Naive thymus-derived CD4-positive, alpha-beta T cell (primary cell): Measurements from ENCODE around the gene B4GALT1. TPM values are rescaled to one million over a fixed set of nuclear protein-coding genes. Genes with fewer than 3 reads are reported as not detected.

ENCODE experiments used
- ATAC-seq: fragments of 150-1000 bp; cut with Tn5 transposase; 2 replicates; pipeline ENCODE4 v1.10.0; 2021; ENCODE audit warnings: mild to moderate bottlenecking, moderate library complexity
- CTCF ChIA-PET: fragments of 350-600 bp; sonication (Branson Sonifier 250); formaldehyde crosslinking; loops from one replicate; lab custom pipeline; 2021; ENCODE audit warnings: antibody characterized with exemption; lab: Charles Lee
- POLR2A ChIA-PET: fragments of 350-600 bp; sonication (Branson Sonifier 250); formaldehyde crosslinking; loops from one replicate; lab custom pipeline; 2021; ENCODE audit warnings: antibody characterized with exemption, inconsistent platforms; lab: Charles Lee
- DNase-seq, 9 donors: peaks; one replicate each; pipeline versions ENCODE4 v3.0.0 to v3.0.0-alpha.2; 2020 to 2022; ENCODE audit warnings: mixed read lengths in 1 of 9
- H3K27ac ChIP-seq: one replicate; pipeline ENCODE4 v1.7.0; 2013; ENCODE audit warnings: mild to moderate bottlenecking, low read depth, low read length, moderate library complexity
- H3K27me3 ChIP-seq, 2 donors: one replicate each; pipeline ENCODE4 v1.7.0; 2013; ENCODE audit warnings: low read length in 2 of 2, mild to moderate bottlenecking in 2 of 2, moderate library complexity in 2 of 2; ENCODE audit not compliant: control insufficient read depth in 2 of 2, insufficient read depth in 2 of 2
- H3K36me3 ChIP-seq, 3 experiments: 1 replicate in 2 of 3; 2 replicates in 1 of 3; pipeline ENCODE4 v1.7.0; 2013; ENCODE audit warnings: low read length in 3 of 3, mild to moderate bottlenecking in 3 of 3, moderate library complexity in 1 of 3; ENCODE audit not compliant: insufficient read depth in 3 of 3, control insufficient read depth in 2 of 3
- H3K4me1 ChIP-seq, 2 donors: one replicate each; pipeline ENCODE4 v1.7.0; 2013; ENCODE audit warnings: low read length in 2 of 2, mild to moderate bottlenecking in 2 of 2, moderate library complexity in 1 of 2; ENCODE audit not compliant: control insufficient read depth in 2 of 2, insufficient read depth in 2 of 2
- H3K4me3 ChIP-seq: 2 replicates; pipeline ENCODE4 v1.7.0; 2013; ENCODE audit warnings: mild to moderate bottlenecking, low read length
- H3K9me3 ChIP-seq, 3 experiments: 1 replicate in 2 of 3; 2 replicates in 1 of 3; pipeline ENCODE4 v1.7.0; 2013; ENCODE audit warnings: low read length in 3 of 3; ENCODE audit not compliant: control insufficient read depth in 2 of 3
- H3K27ac Mint-ChIP-seq, 9 donors: one replicate each; pipeline ENCODE4 v1.8.0; 2020 to 2022; ENCODE audit warnings: mixed read lengths in 9 of 9, mild to moderate bottlenecking in 8 of 9, moderate library complexity in 5 of 9, inconsistent platforms in 2 of 9
- H3K27me3 Mint-ChIP-seq, 5 donors: one replicate each; pipeline ENCODE4 v1.8.0; 2021 to 2022; ENCODE audit warnings: mixed read lengths in 5 of 5, mild to moderate bottlenecking in 1 of 5
- H3K36me3 Mint-ChIP-seq, 5 donors: one replicate each; pipeline ENCODE4 v1.8.0; 2020 to 2022; ENCODE audit warnings: mixed read lengths in 5 of 5, mild to moderate bottlenecking in 3 of 5, inconsistent platforms in 1 of 5
- H3K4me1 Mint-ChIP-seq, 7 donors: one replicate each; pipeline ENCODE4 v1.8.0; 2020 to 2022; ENCODE audit warnings: mixed read lengths in 7 of 7, mild to moderate bottlenecking in 3 of 7, inconsistent platforms in 1 of 7
- H3K4me3 Mint-ChIP-seq, 10 donors: one replicate each; pipeline ENCODE4 v1.8.0; 2020 to 2022; ENCODE audit warnings: mild to moderate bottlenecking in 10 of 10, mixed read lengths in 10 of 10, moderate library complexity in 6 of 10, inconsistent platforms in 2 of 10
- H3K9me3 Mint-ChIP-seq, 11 donors: one replicate each; pipeline ENCODE4 v1.8.0; 2020 to 2022; ENCODE audit warnings: mixed read lengths in 11 of 11, mild to moderate bottlenecking in 4 of 11, inconsistent platforms in 1 of 11, moderate library complexity in 1 of 11
- intact Hi-C, 2 donors: fragments of 100-400 bp; cut with micrococcal nuclease; formaldehyde crosslinking; loops; one replicate each; pipeline ENCODE4 v1.15.1; 2023
- polyA plus RNA-seq, 2 donors: library from polyadenylated mRNA; unstranded; fragments of 300-500 nt; fragmentation: Illumina TruSeq; gene quantifications; one replicate each; pipeline ENCODE4 v1.2.3, GENCODE V29; 2021
- total RNA-seq, 6 experiments: library from RNA in 5 of 6; stranded (reverse) in 5 of 6; gene quantifications; 1 replicate in 5 of 6; 2 replicates in 1 of 6; pipeline ENCODE4 v1.2.3 and lab custom pipeline; 2021 to 2026

B4GALT1 gene
- total and polyA plus RNA-seq, 7 experiments from 2014 or later = 12.9 to 86.2 (median 41.3) TPM

GRCh38 chr9:33140401-33141360 lies 26.5 kb downstream of the B4GALT1 start:
- Histone ChIP-seq H3K36me3 (no peaks in the 10 kb centered on the region), H3K9me3 (no peaks in the 10 kb centered on the region), H3K27ac (peak overlapping the region; percentile 25), H3K4me3 (peak overlapping the region; percentile 2), H3K4me1 (peaks cover 81 to 100% of the 10 kb centered on the region in 2 donors), H3K27me3 (no peaks in the 10 kb centered on the region)
- peaks cover 0 to 13% (median 0%) of the 10 kb centered on the region in 5 donors for H3K36me3 Mint-ChIP-seq
- CTCF ChIA-PET = interaction anchor here (0.6 to 1.7 kb wide), 3 partner anchors 14 to 30 kb away, joined by 3 to 10 read pairs (median 3); no protein-coding TSS in a partner anchor
- DNase-seq (no peak), ATAC-seq (no peak)
- peak overlapping the region; percentile 25 to 94 (median 72) for H3K4me3 Mint-ChIP-seq
- H3K27ac Mint-ChIP-seq = peak overlapping the region; percentile 82 to 98 (median 90)
- H3K4me1 Mint-ChIP-seq = peaks cover 77 to 98% (median 89%) of the 10 kb centered on the region in 7 donors
- POLR2A ChIA-PET = interaction anchor here (0.6 to 8.9 kb wide), 9 partner anchors 9 to 142 kb away, joined by 3 to 92 read pairs (median 6); partner anchors contain the start of gene B4GALT1
- no peaks in the 10 kb centered on the region for H3K27me3 Mint-ChIP-seq
- intact Hi-C loops = loop anchor here in 1 of 2 donors (1.0 to 5.0 kb wide), 3 partner anchors 27 to 64 kb away; partner anchors contain the start of genes B4GALT1 and SMU1
- no peaks in the 10 kb centered on the region for H3K9me3 Mint-ChIP-seq

GRCh38 chr9:33139421-33140228 lies 27.5 kb downstream of the B4GALT1 start:
- DNase-seq (no peak), ATAC-seq (no peak)
- H3K4me1 ChIP-seq = peaks cover 72 to 92% of the 10 kb centered on the region in 2 donors
- H3K4me3 ChIP-seq = no peak overlapping the region
- H3K4me3 Mint-ChIP-seq = peak overlapping the region in 9 of 10 donors; percentile 3 to 69 (median 32)
- H3K9me3 ChIP-seq = no peaks in the 10 kb centered on the region
- H3K9me3 Mint-ChIP-seq = no peaks in the 10 kb centered on the region
- no peak overlapping the region for H3K27ac ChIP-seq
- POLR2A ChIA-PET = interaction anchor here (1.1 to 8.9 kb wide), 3 partner anchors 21 to 28 kb away, joined by 7 to 92 read pairs (median 41); partner anchors contain the start of gene B4GALT1
- H3K36me3 Mint-ChIP-seq = peaks cover 0 to 13% (median 0%) of the 10 kb centered on the region in 5 donors
- H3K36me3 ChIP-seq = peaks cover 0 to 9% (median 0%) of the 10 kb centered on the region in 3 experiments
- H3K27me3 Mint-ChIP-seq = no peaks in the 10 kb centered on the region
- intact Hi-C loops = loop anchor here in 1 of 2 donors (2.0 to 5.0 kb wide), 2 partner anchors 32 to 63 kb away; partner anchors contain the start of gene SMU1
- H3K4me1 Mint-ChIP-seq = peaks cover 76 to 95% (median 85%) of the 10 kb centered on the region in 7 donors
- H3K27ac Mint-ChIP-seq = peak overlapping the region; percentile 53 to 98 (median 84)
- CTCF ChIA-PET = no interaction called here
- H3K27me3 ChIP-seq = no peaks in the 10 kb centered on the region

- Mint-ChIP-seq H3K4me3 (peak overlapping the region; percentile 3 to 69 (median 42)), H3K27ac (peak overlapping the region; percentile 21 to 98 (median 84)), H3K4me1 (peaks cover 68 to 86% (median 78%) of the 10 kb centered on the region in 7 donors), H3K36me3 (peaks cover under 1 to 11% (median 2%) of the 10 kb centered on the region in 5 donors), H3K9me3 (no peaks in the 10 kb centered on the region), H3K27me3 (no peaks in the 10 kb centered on the region)
- ATAC-seq (no peak), DNase-seq (no peak)
- no peaks in the 10 kb centered on the region for H3K27me3 ChIP-seq
- H3K4me3 ChIP-seq = no peak overlapping the region
- CTCF ChIA-PET = no interaction called here
- peaks cover 63 to 84% of the 10 kb centered on the region in 2 donors for H3K4me1 ChIP-seq
- peaks cover 0 to 15% (median 0%) of the 10 kb centered on the region in 3 experiments for H3K36me3 ChIP-seq
- H3K9me3 ChIP-seq = no peaks in the 10 kb centered on the region
- H3K27ac ChIP-seq = no peak overlapping the region
- intact Hi-C loops = no loop called here
- POLR2A ChIA-PET = interaction anchor here (1.1 to 8.9 kb wide), 2 partner anchors 22 to 29 kb away, joined by 7 to 92 read pairs; partner anchors contain the start of gene B4GALT1
Measured at GRCh38 chr9:33138768-33139167, 28.4 kb downstream of the B4GALT1 start.

DNA sequence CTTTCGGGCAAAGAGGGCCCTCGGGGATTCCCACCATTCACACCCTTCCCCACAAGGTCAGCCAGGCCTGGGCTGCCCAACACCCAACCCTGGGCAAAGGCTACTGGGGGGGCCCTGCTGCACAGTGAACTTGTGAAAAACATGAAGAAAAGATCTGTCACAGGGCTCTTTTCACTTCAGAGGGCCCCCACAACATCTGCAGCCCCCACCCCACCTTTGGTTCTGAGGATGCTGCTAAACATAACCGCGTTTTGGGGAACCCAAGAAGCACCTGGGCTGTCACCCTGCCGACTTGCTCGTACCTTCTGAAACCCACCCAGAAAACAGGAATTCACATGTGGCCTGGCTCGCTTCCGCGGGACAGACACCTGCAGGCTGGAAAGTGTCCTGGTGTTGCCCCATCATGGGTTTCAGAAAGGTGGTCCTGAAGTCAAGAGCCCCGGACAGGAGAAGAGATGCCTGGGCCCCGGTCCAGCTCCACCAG lies 29.3 kb downstream of the B4GALT1 start:
- DNase-seq (no peak), ATAC-seq (no peak)
- ChIA-PET CTCF (interaction anchor here (1.6 kb wide), 1 partner anchor 33 kb away, joined by 5 read pairs; no protein-coding TSS in a partner anchor), POLR2A (interaction anchor here (1.4 to 8.9 kb wide), 5 partner anchors 11 to 29 kb away, joined by 3 to 92 read pairs (median 11); partner anchors contain the start of gene B4GALT1)
- H3K4me1 Mint-ChIP-seq = peaks cover 68 to 81% (median 74%) of the 10 kb centered on the region in 7 donors
- H3K36me3 Mint-ChIP-seq = peaks cover 6 to 12% (median 7%) of the 10 kb centered on the region in 5 donors
- H3K4me1 ChIP-seq = peaks cover 55 to 74% of the 10 kb centered on the region in 2 donors
- peak overlapping the region in 3 of 10 donors; percentile 62 to 66 (median 65) for H3K4me3 Mint-ChIP-seq
- no peaks in the 10 kb centered on the region for H3K27me3 Mint-ChIP-seq
- peak overlapping the region; percentile 33 for H3K27ac ChIP-seq
- no peaks in the 10 kb centered on the region for H3K9me3 ChIP-seq
- H3K9me3 Mint-ChIP-seq = no peaks in the 10 kb centered on the region
- intact Hi-C loops = no loop called here
- peak overlapping the region in 8 of 9 donors; percentile 52 to 98 (median 87) for H3K27ac Mint-ChIP-seq
- no peaks in the 10 kb centered on the region for H3K27me3 ChIP-seq
- peaks cover 0 to 24% (median 5%) of the 10 kb centered on the region in 3 experiments for H3K36me3 ChIP-seq
- H3K4me3 ChIP-seq = no peak overlapping the region

DNA sequence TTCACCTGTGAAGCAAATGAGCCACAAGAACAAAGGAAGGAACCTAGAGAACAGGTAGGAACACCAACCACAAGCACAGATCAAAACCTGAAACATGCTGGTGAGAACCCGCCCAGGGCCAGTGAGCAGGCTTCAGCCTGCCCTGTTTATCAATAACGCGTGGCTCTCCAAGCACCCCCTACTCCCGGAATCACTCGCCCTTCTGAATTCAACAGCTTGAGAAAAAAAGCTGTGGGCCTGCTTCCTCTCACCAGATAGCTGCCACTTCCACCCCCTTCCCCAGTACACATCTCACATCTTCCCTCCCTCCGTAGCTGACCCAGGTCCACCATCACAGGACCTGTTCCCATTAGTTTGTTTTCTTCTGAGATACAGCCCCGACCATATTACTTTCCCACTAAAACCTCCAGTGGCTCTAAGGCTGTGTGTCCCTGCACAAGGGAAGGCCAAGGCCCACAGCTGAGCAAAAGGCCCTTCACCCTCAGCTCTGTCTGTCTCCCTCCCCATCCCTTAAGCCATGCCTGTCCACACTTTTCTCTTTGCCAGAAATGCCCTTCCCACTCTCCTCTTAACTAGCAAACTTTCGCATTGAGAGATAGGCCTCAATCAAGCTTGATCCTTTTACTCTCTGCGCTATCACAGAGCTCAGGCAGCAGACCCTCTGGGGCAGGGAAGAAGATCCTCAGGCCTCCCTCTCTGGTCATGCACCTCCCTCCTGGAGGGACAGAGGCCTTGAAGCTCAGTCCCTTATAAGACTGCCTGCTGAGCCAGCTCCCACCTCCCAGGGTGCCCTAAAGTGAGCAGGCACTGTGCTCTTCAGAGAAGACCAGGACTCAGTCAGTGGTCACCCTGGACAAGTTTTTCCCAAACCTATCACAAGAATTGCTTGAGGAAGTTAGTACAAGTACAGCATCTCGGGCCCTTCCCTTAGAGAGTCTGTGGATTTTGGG lies 30.1 kb downstream of the B4GALT1 start:
- peak overlapping the region; percentile 33 for H3K27ac ChIP-seq
- H3K4me3 ChIP-seq = no peak overlapping the region
- DNase-seq (no peak), ATAC-seq (no peak)
- H3K36me3 ChIP-seq = peaks cover 0 to 30% (median 5%) of the 10 kb centered on the region in 3 experiments
- POLR2A ChIA-PET = interaction anchor here (1.3 to 2.6 kb wide), 6 partner anchors 9 to 30 kb away, joined by 3 to 20 read pairs (median 5); partner anchors contain the start of gene B4GALT1
- CTCF ChIA-PET = interaction anchor here (0.6 to 1.6 kb wide), 3 partner anchors 31 to 580 kb away, joined by 3 to 5 read pairs (median 3); no protein-coding TSS in a partner anchor
- H3K36me3 Mint-ChIP-seq = peaks cover 7 to 12% (median 7%) of the 10 kb centered on the region in 5 donors
- peak overlapping the region; percentile 60 to 98 (median 86) for H3K27ac Mint-ChIP-seq
- no peaks in the 10 kb centered on the region for H3K9me3 Mint-ChIP-seq
- no peaks in the 10 kb centered on the region for H3K27me3 ChIP-seq
- peaks cover 47 to 66% of the 10 kb centered on the region in 2 donors for H3K4me1 ChIP-seq
- peak overlapping the region; percentile 34 to 66 (median 55) for H3K4me3 Mint-ChIP-seq
- intact Hi-C loops = no loop called here
- H3K27me3 Mint-ChIP-seq = no peaks in the 10 kb centered on the region
- H3K4me1 Mint-ChIP-seq = peaks cover 60 to 73% (median 68%) of the 10 kb centered on the region in 7 donors
- H3K9me3 ChIP-seq = no peaks in the 10 kb centered on the region
